Measurements from ENCODE around the gene RAD9A. TPM values are rescaled to one million over a fixed set of nuclear protein-coding genes. Genes with fewer than 3 reads are reported as not detected.

The RAD9A gene
- total RNA-seq, 1 experiment from 2014 or later: 11.7 TPM

DNA sequence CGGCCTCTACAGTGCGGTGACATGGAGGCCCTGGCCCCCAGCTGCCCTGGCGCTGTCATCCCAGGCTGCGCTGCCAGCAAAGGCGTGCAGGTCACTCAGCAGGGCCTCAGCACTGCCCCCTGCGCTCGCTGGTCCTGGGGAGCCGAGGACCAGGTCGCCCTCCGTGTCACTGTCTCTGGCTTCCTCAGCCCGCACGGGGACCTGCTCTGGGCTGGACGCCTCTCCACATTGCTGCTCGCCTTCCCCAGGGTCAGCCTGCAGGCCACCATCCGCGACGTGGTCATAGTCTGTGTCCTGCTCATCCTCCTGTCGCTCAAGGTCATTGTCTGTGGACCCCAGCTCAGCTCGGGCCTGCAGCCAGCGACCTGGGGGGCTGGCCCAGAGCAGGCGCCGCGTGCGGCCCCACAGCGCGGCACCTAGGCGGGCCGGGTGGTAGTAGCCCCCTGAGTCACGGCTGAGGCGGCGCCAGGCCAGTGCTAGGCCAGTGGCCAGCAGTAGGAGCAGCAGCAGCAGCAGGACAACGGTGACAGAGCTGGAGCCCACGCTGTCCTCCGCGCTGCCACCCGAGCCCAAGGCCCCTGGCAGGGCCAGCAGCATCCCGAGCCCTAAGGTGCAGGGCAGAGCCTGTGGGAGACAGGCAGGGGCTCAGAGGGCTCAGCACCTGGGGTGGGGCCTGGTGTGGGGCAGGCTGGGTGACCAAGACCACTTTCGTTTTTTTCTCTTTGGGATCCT is 44.1 kb downstream of the RAD9A start:
- no peak for DNase-seq
- peak overlapping the region; percentile 23; the same call in 1 of the 2 replicates for H3K27ac ChIP-seq

GRCh38 chr11:67436459-67437081 is 44.8 kb downstream of the RAD9A start:
- H3K4me3 ChIP-seq: no peak overlapping the region
- H3K9me3 ChIP-seq (replicated peaks): no peaks in the 10 kb centered on the region
- H3K27ac ChIP-seq: no peak overlapping the region
- H3K4me1 ChIP-seq: peaks cover 8% of the 10 kb centered on the region; the same call in 1 of the 2 replicates
- 0 out of 2 replicates have a peak, but pooled peaks cover 5% of the 10 kb centered on the region for H3K36me3 ChIP-seq
- DNase-seq: peak; percentile 82
- no peaks in the 10 kb centered on the region for H3K27me3 ChIP-seq

More for the DNA sequence above, 44.1 kb downstream of the RAD9A start:
- H3K27me3 ChIP-seq: no peaks in the 10 kb centered on the region
- H3K4me1 ChIP-seq: peaks cover 8% of the 10 kb centered on the region; the same call in 1 of the 2 replicates
- H3K9me3 ChIP-seq (replicated peaks): no peaks in the 10 kb centered on the region
- no peak overlapping the region for H3K4me3 ChIP-seq
- 0 out of 2 replicates have a peak, but pooled peaks cover 5% of the 10 kb centered on the region for H3K36me3 ChIP-seq

DNA sequence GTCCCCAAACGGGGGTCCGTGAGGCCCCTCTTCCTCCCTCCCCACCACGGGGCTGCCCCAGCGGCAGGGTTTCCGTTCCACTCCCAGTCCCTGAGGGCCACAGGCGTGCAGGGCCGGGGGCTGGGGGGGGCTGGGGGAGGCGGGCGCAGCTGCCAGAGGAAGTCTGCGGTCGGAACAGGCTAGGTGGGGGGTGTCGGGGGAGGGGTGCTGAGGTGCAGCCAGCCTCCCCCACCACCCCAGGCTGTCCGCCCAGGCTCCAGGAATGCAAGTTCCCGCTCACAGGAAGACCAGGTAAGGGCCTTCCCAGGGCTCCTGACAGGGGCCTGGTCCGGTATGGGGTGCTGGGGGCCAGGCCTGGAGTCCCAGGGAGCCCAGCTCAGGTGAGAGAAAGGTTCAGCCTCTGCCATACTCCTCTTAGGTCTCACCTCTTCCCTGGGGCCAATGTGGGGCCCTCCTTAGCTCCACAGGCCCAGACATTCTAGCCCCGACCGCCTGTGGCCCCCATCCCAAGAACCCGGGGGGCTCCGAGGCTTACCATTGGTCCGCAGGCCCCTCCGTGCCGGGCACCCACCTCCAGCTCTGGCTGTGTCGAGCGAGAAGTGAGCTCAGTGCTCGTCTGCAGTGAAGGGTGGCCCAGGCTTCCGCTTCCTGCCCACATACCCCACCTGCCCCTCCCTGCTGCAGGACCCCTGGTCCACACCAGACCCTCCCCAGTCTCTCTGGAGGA is 45.5 kb downstream of the RAD9A start, which contains the start of gene PTPRCAP:
Gene PTPRCAP (minus strand): TSS at position 601 of the 727 bp plus-strand sequence. CDS start 63 bp downstream, at position 538.
- Histone ChIP-seq H3K36me3 (0 out of 2 replicates have a peak, but pooled peaks cover 5% of the 10 kb centered on the region), H3K27ac (no peak within 1 kb of the TSS), H3K27me3 (no peaks in the 10 kb centered on the region), H3K4me3 (no peak within 1 kb of the TSS), H3K4me1 (peaks cover 8% of the 10 kb centered on the region; the same call in 1 of the 2 replicates), H3K9me3 (replicated peaks) (no peaks in the 10 kb centered on the region)
- DNase-seq: no peak

DNA sequence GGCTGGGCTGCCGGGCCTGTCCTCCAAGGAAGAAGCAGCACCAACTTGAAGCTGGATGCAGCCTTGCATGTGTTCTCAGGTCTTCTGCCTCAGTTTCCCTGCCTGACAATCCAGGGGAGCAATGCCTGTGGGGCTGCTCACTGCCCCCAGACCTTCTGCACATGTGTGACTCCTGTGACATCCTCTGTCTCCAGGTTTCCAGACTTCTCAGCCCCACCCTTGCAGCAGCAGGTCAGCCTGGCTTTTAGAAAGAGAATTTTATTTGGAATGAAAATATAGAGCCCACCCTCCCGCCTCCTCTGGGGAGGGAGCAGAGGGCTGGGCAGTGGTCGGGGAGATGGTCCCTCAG is 46.0 kb downstream of the RAD9A start:
- peaks cover 8% of the 10 kb centered on the region; the same call in 1 of the 2 replicates for H3K4me1 ChIP-seq
- 0 out of 2 replicates have a peak, but pooled peaks cover 5% of the 10 kb centered on the region for H3K36me3 ChIP-seq
- no peak for DNase-seq
- no peaks in the 10 kb centered on the region for H3K9me3 ChIP-seq (replicated peaks)
- H3K27ac ChIP-seq: no peak overlapping the region
- H3K27me3 ChIP-seq: no peaks in the 10 kb centered on the region
- H3K4me3 ChIP-seq: no peak overlapping the region

- Histone ChIP-seq H3K4me1 (peaks cover 8% of the 10 kb centered on the region; the same call in 1 of the 2 replicates), H3K36me3 (0 out of 2 replicates have a peak, but pooled peaks cover 5% of the 10 kb centered on the region), H3K9me3 (replicated peaks) (no peaks in the 10 kb centered on the region), H3K27me3 (no peaks in the 10 kb centered on the region), H3K4me3 (no peak overlapping the region), H3K27ac (no peak overlapping the region)
- no peak for DNase-seq
Measured at GRCh38 chr11:67438158-67438902, 46.5 kb downstream of the RAD9A start.

DNA sequence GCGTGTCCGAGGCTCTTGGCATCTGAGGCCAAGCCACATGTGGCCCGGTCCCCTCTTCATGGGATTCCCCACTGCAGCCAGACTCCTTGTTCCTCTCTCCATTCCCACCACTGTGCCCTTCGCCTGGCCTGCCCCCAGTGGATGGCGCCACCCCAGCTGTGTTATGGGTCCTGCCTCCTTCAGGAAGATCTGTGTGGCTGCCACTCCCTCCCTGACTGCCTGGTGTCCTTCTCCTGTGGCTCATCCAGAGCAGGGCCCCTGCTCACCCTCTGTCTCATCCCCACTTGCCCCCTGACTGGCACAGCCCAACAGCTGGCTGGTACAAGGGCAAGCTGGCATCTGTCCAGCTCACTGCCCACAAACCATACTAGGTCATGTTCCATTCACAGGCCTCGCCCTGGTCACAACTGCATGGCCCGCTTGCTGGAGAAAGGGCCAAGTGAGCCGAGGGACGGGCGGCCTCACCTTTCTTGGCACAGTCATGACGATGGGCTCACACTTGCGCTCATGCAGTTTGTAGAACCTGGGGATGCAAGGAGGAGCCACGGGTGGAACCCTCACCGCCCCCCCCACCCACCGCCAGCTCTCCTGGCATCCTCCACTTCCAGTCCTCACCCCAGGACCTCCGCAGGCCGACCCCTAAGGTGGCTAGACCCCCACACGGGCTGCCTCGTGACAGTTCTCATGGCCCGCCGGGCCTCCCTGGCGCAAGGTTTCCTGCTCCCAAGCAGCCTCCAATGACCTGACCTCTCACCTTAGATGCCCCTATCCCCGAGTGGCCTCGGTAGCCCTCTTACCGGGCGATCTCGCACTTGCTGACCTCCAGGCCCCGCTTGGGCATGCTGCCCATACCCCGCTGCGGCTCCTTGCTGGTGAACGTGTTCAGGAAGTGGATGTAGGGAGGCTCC is 47.8 kb downstream of the RAD9A start:
- H3K4me1 ChIP-seq: peaks cover 12% of the 10 kb centered on the region
- 0 out of 2 replicates have a peak, but pooled peaks cover 3% of the 10 kb centered on the region for H3K36me3 ChIP-seq
- no peaks in the 10 kb centered on the region for H3K27me3 ChIP-seq
- no peak overlapping the region for H3K27ac ChIP-seq
- no peak overlapping the region for H3K4me3 ChIP-seq
- H3K9me3 ChIP-seq (replicated peaks): no peaks in the 10 kb centered on the region
- no peak for DNase-seq

DNA sequence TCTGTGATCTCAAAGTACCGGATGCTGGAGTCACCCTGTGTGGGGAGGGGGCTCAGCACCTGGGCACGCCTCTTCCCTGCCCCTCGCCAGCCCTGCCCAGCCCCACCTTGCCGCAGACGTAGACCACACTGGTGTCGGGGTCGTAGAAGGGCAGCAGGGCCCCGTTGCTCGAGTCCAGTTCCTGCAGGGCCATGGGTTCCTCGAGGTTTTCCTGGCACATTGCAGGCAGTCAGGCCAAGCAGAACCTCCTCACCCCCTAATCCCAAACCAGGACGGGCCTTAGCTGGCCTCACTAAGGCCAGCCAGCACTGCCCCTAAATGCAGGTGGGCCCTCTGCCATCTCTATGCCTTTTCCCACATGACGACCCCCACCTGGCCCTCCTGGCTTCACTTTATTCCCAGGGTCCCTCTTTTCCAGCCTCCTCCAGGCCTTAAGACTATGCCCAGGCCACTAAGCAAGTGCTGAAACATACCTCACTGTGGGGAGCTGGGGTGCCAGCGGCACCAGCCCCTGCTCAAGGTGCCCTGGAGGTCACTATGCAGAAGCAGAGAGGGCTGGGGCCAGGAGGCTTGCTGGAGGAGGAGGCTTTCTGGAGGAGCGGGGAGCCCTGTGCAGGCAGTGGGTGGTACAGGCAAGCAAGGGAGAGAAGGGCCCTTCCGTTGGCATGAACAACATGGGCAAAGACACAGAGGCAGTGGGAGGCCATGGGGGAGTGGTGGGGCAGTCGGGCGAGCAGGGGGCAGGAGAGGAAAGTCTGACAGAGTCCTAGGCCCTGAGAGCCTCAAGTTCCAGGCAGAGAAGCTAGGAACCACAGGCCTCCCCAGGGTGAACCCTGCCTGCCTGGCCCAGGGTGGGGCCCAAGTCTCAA is 48.7 kb downstream of the RAD9A start:
- H3K4me1 ChIP-seq: peaks cover 14% of the 10 kb centered on the region
- no peak overlapping the region for H3K4me3 ChIP-seq
- no peak for DNase-seq
- H3K27ac ChIP-seq: no peak overlapping the region
- no peaks in the 10 kb centered on the region for H3K36me3 ChIP-seq
- H3K27me3 ChIP-seq: no peaks in the 10 kb centered on the region
- H3K9me3 ChIP-seq (replicated peaks): no peaks in the 10 kb centered on the region

DNA sequence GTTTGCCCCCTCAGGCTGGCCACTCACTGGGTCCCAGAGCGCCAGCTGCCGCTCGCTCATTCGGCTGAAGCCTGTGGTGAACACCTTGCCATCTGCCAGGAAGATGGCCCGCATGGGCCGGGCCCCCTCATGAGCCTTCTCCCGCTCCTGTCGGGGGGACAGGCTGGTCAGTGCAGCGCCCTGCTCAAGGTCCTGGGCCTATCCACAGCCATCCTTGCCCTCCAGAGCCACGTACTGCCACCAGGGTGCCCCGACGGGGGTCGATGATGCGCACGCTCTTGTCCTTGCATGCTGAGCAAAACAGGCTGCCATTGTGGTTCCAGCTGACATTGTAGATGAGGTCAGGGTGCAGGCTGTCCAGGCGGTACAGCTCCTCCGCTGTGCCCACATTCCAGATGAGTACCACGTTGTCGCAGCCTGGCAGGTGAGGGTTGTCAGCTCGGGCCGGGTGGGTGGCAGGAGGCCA is 49.3 kb downstream of the RAD9A start:
- Histone ChIP-seq H3K36me3 (no peaks in the 10 kb centered on the region), H3K27ac (no peak overlapping the region), H3K27me3 (no peaks in the 10 kb centered on the region)

DNA sequence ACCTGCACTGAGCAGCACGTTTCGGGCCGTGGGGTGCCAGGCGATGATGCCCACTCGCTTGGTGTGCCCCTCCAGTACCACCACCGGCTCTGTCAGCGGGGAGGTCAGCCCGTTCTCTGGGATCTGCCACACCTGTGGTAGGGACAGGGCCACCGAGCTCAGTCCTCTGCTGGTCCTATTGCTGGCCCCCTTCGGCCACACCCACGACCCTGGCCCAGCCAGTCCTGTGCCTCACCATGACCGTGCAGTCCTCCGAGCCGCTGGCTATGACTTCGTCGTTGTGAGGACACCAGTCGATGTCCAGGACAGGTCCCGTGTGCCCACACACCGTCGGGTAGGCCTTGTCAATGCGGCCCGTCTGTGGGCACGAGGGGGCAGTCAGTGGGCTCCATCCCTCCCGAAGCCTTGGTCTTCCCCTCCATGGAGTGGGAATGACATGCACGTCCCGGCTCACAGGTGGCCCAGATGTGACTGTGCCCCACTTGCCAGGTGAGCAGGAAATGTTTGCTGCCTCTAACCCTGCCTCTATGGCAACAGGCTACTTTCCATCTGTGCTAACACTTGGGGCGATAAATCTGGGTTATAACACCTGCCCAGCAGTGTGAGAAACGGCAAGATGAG is 50.1 kb downstream of the RAD9A start:
- no peak for DNase-seq
- no peaks in the 10 kb centered on the region for H3K36me3 ChIP-seq

More for the DNA sequence above, 49.3 kb downstream of the RAD9A start:
- Histone ChIP-seq H3K9me3 (replicated peaks) (no peaks in the 10 kb centered on the region), H3K4me1 (peaks cover 9% of the 10 kb centered on the region), H3K4me3 (no peak overlapping the region)
- no peak for DNase-seq

GRCh38 chr11:67442504-67443404 is 51.0 kb downstream of the RAD9A start:
- DNase-seq: no peak
- Histone ChIP-seq H3K4me3 (peak overlapping the region; percentile 71), H3K27me3 (no peaks in the 10 kb centered on the region), H3K9me3 (replicated peaks) (no peaks in the 10 kb centered on the region), H3K4me1 (peaks cover 6% of the 10 kb centered on the region; the same call in 1 of the 2 replicates), H3K27ac (peak overlapping the region; percentile 33; the same call in 1 of the 2 replicates), H3K36me3 (no peaks in the 10 kb centered on the region)

More for the DNA sequence above, 50.1 kb downstream of the RAD9A start:
- Histone ChIP-seq H3K4me3 (no peak overlapping the region), H3K4me1 (peaks cover 6% of the 10 kb centered on the region), H3K27ac (no peak overlapping the region), H3K27me3 (no peaks in the 10 kb centered on the region), H3K9me3 (replicated peaks) (no peaks in the 10 kb centered on the region)

DNA sequence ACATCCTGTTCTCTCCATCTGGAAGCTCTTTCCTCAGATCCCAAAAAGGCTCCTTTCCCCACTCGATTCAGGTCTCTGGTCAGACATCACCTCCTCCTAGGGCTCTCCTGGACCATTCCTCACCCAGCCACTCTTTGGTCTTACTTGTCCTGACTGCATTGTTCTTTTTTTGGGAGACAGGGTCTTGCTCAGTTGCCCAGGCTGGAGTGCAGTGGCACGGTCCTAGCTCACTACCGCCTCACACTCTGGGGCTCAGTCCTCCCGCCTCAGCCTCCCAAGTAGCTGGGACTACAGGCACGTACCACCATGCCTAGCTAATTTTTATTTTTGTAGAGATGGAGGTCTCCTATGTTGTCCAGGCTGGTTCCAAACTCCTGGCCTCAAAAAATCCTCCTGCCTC is 53.7 kb downstream of the RAD9A start:
- Histone ChIP-seq H3K36me3 (no peaks in the 10 kb centered on the region), H3K4me1 (peaks cover 6% of the 10 kb centered on the region; the same call in 1 of the 2 replicates), H3K27ac (no peak overlapping the region), H3K4me3 (no peak overlapping the region), H3K27me3 (no peaks in the 10 kb centered on the region), H3K9me3 (replicated peaks) (no peaks in the 10 kb centered on the region)
- DNase-seq: no peak
